GM21576 (cell line): ENCODE measurements around the gene PCBP4.

Experiments used
- ATAC-seq: cut with Tn5 transposase; IDR thresholded peaks from one replicate; pipeline ENCODE4 v1.9.1; 2021; ENCODE audit warnings: mild to moderate bottlenecking, moderate library complexity; ENCODE audit not compliant: unreplicated experiment

PCBP4 gene

DNA sequence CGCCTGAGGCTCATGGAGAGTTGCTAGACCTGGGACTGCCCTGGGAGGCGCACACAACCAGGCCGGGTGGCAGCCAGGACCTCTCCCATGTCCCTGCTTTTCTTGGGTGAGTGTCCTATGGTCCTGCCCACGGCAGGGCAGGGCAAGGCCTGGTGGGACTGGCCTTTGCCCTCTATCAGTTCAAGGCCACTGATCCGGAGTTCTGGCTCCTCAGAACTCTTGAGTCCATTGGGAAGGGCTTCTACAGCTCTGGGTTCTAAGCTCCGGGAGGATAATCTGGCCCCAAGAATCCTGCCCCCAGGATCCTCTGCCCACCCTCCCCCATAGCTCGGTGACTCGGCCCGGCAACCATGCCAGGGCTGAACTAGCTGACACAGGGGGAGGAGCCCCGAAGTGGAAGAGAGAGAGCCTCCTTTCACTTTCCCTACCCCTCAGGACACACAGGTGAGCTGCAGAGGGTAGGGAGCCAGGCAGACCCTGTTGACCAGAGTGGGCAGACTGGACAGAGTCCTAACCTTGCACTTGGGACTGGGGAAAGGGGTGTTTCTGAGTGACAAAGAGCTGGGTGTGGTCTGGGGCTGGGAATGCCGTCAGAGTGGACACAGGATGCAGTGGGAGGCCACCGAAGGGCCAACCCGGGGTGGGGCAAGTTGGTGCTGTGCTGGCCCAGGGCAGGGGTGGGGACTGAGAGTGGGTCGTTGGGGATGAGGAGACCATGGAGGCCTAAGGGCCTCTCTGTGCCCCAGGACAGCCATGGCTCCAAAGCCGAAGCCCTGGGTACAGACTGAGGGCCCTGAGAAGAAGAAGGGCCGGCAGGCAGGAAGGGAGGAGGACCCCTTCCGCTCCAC is 24.4 kb downstream of the PCBP4 start:
- ATAC-seq, result no peak

DNA sequence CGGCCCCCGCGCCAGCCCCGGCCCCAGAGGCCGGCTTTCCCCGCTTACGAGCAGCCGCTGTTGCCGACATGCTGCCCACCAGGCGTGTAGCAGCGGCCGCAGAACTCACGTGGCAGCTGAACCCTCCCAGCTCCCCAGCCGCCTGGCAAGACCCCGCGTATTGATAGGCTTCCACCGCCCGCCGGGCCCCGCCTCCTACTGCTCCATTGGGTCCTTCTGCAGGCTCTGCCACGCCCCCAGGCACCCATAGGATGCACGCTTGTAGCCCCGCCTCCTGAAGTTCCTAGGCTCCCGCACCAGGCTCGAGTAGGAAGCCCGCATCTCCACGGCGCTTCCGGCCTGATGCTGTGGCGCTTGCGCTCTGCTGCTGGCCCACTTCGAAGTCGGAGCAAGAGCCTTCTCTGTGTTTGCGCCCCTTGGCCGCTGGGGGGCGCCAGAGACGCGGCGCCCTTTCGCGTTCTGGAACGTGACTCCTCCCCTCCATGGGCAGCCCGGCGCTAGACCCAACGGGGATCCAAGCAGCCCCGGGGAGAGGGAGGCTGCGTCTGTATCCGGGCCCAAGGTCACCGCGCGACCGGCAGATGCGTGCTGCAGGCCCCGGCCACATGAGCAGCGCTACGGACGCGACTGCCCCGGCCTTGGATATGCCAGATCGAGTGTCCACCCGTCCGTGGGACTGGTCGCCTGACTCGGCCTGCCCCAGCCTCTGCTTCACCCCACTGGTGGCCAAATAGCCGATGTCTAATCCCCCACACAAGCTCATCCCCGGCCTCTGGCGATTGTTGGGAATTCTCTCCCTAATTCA is 25.3 kb downstream of the PCBP4 start, which contains the start of the genes PARP3 and RRP9:
TSS of gene PARP3 (plus strand) at position 566 of the 805 bp plus-strand sequence. CDS start 993 bp downstream, outside the sequence.
TSS of gene RRP9 (minus strand) at position 107 of the 805 bp plus-strand sequence. CDS start at position 70, 37 bp downstream.
- peak; percentile 90 for ATAC-seq

DNA sequence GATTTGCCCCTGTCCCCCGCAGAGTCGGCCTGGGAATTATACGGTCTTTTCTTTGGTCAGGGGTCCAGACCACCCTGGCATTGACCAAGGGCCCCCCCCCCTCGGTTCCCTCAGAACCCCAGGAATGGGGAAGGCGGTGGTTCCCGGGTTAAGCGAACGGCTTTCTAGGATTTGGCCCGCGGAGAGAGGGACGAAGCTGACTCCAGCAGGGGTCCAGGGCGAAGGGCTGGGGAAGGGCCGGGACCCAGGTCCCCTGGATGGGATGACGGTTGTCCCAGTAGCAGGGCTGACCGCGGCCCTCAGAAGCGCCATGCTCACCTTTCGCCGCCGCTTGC is 25.8 kb downstream of the PCBP4 start:
- no peak for ATAC-seq

DNA sequence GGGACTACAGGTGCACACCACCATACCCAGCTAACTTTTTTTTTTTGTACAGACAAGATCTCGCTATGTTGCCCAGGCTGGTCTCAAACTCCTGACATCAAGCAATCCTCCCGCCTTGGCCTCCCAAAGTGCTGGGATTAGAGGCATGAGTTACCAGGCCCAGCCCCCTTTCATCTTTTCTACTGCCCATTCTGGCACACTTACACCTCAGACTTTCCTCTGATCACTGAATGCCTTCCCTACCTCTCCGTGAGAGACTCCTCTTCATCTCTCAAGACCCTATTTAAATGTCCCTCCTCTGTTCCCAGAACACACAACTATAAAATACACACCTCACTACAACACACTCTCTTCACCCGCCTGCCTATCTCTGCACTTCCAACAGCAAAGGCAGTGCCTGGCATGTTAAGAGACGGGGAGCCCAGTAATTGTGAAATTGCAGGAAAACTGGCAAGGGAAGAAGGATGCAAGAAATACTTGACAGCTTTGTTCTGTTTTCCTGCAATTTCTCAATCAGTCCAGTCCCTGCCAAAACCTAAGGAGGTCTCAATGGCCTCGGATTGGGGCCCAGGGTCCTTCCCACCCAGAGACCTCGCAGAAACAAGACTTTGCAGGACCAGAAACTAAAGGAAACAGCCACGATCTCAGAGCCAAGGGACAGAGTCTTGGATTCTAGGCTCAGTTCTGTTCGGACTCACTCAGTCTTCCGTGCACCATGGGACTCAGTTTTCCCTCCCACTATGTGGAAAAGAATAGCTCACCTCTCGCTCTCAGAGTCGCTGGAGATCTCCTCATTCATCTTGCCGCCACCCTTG is 26.4 kb downstream of the PCBP4 start:
- ATAC-seq, result no peak

DNA sequence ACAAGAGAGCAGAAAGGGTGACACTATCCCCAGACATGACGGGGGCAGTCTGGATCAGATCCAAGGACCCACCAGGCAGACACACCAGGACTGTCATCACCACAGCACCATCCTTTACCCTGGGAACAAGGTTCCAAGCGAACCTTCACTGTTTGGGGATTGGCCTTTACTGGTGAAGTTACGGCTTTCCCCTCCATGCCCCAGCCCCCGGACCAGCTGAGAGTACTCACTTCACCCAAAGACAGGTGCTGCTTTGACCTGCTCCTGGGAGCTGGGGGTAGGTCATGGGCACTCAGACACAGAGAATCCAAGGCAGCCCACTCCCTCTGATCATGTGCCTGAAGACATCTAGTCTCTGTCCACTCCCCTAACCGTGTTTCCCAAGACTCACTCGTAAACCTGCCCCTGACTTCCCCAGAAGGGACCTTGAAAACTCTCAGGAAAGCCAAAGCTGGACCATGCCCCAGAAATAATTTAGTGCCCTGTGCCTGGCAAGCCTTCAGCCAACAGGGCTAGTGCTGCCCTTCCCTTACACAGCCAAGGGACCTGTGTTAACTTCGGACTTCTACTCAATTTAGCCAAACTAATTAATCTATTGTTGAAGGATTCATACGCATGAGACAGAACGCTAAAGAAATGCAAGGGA is 28.4 kb downstream of the PCBP4 start:
- no peak for ATAC-seq

DNA sequence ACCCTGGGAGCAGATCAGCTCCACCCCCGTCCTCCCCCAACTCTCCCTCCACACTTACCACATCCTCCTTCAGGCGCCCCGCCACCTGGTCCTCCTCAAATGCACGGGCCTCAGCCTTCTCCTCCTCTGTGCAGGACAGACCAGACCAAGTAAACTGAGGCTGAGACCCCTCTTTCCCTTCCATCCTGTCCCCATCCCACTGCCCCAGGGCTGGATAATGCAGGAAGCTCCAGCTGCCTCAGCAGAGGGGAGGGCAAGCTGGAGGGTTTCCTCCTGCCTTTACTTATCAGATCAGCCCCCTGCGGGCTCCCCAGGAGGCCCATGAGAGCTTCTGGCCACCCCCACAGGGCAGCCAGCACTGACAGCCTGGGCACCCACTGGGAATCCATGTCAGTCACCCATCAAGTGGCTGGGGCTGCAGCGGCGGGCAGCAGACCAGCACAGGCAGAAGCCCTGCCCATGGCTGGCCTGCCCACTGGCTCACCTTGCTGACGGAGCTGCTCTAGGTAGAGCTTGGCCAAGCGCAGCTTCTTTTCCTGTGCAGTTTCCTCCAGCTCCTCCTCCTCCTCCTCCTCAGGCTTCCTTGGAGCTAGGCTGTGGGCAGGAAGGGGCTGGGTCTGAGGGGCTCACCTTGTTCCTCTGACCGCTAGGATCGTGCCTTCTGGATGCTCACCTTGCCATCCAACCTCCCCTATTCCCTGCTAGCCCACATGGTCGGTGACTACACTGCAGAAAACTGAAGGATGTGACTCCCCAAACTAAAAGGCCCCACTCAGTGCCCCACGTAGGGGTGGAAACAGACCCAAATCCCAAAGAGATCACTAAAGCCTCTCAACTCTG is 29.4 kb downstream of the PCBP4 start:
- ATAC-seq, result no peak

DNA sequence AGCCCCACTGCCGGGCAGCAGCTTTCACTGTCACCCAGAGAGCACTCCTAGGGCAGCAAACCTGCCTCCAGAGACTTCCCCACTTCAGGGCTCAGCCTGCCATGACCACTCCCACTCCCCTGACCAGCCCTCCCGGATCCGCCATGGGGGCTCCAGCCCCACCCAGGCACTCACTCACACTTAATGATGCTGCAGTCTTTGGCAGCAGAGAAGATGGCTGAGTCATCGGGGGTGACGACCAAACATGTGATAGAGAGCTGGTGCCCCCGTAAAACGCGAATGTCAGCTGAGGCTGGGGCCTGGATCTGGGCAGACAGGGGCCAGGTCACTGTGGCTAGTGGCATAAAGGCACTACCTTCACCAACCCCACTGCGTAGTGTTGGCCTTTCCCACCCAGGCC is 30.2 kb downstream of the PCBP4 start:
- no peak for ATAC-seq

DNA sequence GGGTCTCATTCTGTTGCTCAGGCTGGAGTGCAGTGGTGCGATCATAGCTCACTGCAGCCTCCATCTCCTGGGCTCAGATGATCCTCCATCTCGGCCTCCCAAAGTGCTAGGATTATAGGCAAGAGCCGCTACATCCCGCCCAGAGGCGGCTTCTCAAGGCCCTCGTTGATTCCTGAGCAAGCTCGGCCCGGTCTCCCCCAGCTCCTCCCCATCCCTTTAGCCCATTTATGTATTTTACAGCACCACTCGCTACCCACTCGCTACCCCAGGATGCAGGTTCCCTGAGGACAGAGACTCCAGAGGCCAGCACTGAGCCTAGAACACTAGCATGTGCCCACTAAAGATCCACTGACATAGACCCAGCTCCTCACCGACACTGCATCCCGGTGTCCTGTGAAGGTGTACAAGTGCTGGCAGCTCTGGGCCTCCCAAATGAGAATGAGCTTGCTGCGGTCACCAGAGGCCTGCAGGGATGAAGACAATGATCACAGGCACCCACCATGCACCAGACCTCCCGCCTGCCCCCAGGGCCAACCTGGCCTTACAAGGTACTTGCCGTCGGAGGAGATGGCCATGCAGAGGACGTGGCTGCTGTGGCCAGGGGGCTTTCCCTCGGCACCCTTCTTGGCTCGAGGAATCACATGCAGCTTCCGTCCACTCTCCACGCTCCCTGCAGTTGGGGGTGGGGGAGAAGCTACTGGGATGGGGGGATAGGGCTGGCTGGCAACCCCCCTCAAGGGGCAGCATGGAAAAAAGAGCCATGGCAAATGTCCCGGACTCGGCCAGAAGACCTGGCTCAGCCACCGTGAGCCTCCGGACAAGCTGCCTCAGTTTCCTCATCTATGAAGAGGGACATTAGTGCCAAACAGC is 31.1 kb downstream of the PCBP4 start:
- ATAC-seq, result no peak

DNA sequence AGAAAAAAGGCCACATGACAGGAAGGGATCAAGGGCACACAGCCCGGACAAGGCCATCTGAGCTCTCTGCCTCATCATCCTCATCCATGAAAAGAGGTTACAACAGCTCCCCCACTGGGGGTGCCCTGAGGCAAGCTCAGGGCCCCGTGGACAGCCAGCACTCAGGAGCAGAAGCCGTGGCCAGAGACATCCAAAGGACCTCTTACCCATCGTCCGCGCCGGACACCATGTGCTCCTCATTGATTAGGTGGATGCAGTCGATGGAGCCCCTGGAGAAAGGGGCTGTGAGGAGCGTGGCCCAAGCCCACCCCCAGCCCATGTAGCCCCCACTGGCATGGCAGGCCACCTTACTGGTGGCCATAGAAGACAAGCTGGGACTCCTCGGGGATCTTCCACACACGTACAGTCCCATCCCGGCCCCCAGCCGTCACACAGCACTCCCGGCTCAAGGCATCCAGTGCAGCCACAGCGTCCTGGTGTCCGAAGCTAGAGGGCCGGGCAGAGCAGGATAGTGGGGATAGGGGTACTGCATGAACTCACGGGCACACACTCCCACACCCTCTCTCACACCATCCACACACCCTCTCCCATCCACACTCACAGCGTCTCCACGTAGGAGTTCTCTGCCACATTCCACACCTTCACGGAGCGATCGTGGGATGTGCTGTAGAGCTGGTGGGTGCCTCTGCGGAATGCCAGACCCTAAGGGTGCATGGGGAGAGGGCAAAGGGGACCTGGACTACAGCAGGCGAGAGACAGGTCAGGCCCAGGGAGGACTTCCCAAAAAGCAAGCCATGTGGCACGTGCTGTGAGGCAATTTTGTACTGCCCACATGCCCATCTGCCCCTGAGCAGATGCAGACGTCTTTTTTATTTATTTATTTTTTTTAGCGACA is 32.0 kb downstream of the PCBP4 start:
- no peak for ATAC-seq

DNA sequence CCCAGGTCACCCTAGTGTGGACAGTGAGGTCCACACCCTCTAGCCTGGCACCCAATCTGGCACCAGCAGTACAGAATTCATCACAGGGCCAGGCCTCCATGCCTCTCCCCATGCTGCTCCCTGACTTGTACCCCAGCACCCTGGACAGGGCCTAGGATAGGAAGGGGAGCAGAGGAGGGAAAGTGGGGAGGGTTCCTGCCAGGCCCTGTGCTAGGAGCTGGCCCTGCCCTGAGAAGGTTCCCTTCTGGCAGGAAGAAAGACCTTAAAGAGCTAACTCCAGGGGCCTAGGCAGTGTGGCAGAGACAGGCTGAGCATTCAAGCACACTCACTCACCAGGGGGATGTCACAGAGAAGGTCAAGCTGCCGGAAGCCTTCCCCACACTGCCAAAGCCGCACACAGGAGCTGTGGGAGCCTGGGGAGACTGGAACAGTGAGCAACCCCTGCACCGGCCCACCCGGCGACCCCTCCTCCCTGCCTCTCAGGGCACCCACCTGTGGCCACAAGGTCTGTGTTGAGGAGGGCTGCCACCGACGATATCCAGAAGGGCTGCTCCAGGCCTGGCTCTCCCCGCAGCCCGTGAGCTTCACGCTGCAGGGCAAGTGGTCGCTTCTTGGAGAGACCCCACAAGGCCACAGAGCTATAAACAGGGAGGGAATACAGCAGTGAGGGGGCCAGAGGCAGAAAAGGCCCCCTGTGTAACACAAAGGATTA is 33.0 kb downstream of the PCBP4 start:
- ATAC-seq, result no peak

DNA sequence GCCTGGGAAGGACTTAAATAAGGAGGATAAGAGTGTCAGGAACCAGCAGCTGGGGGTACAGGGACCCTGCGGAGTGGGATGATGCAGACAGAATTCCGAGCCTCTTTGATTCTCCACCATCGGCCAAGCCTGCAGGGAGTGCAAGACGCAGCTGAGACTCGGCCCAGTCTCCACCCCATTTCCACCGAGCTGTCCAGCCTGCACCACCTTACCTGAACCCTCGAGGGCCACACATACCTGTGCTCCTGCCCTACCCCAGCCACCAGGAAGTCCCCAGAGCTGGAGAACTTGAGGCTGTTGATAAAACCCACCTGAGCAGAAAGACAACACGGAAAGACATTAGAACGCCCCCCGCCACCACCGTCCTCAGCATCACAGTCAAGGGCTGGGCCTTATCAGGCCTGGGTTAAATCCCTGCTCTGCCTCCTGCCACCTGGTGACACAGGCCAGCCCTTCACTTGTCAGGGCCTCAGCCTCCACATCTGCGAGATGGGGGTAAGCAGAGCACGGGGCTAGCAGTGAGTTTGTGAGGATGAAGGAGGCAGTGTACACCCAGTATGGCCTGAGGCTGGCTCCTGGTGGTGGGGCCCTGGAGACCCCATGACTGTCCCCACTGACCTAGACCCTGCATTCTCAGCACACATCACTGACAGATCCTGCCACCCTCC is 33.6 kb downstream of the PCBP4 start:
- ATAC-seq, result no peak

DNA sequence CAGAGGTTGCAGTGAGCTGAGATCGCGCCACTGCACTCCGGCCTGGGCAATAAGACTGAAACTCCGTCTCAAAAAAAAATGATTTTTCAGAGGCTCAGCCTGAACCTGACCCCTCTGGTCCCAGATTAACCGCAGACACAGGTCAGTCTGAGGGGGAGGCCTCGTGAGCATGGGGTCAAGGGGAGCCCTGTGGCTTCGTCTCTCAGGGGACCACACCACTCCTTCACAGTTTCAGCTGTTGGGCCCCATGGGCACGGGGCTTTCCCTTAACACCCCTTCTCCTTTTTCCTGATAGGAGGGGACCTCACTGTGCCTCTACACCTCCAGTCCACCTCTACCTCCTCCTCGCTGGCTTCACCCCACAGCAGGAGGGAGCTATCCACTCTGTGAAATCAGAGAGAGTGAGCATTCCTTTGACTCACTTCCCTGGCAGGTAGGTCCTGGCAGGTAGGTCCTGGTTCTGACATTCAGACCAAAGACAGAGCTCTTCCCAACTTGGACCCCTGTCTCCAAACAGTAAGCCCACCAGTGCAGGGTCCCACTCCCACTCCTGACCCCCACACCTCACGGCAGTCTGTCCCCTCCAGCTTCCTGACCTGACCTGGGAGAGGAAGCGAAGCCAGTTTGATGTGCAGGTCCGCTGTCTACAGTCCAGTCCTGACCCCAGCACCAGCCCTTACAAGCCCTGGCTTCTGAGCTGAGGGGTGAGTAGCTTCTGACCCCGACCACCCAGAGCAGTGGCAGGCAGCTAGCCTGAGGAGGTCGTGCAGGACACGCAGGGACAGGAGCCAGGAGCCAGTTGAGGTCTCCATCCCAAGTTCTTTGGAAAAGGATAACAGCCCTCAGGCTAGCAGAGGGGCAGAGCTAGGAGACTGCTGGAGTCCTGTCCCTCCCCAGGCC is 34.5 kb downstream of the PCBP4 start:
- ATAC-seq, result no peak

DNA sequence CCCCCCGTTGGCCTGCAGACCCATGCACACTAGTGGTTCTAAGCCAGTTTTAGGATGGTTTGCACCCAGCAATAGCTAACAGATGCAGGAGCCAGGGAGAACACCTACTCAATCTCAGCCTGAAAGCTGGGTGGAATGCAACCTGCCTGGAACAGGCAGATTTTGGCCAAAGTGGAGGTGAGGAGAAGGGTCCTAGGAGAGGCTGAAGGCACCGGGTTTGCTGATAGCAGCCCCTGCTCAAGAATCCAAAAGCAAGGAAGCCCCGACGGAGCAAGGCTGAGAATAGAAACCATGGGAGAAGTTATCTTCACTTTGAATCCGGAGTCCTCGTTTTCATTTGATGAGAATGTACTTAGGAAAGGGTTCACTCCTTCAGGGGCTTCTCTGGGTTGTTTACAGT is 35.5 kb downstream of the PCBP4 start:
- no peak for ATAC-seq

DNA sequence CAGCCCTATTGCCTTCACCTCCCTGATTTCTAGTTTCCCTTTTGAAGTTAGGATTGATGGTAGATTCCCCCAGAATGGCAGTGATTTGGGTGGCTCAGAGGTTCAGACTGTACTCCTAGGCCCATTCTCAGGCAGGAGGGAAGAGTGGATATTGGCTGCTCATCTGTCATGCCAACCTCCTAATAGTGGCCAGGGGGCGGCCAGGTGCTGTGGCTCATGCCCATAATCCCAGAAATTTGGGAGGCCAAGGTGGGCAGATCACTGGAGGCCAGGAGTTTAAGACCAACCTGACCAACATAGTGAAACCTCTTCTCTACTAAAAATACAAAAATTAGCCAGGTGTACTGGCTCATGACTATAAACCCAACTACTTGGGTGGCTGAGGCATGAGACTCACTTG is 36.8 kb downstream of the PCBP4 start:
- ATAC-seq, result no peak

DNA sequence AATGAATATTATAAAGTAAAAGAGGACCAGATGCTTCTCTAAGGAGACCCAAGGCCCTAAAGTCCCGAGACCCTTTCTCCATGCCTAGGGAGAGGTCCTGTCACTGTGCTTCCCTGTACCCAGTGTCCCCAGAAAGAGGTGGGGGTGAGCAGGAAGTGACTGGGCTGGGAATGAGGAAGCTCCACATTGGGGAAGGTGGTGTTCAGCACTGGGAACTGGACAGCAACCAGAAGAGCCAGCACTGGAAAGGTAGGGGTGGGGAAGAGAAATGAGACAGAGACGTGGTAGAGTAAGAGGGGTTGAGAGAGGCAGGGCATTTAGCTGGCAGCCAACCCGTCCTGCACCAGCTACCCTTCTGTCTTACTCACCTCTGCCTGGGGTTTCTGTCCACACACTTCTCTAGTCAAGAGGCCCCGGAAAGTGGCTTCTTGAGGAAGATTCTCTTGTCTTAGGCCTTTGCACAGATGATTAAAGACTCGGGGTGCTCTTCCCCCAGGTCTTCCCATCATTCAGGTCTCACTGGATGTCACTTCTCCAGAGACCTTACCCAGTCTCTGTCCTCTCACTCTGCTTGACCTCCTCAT is 37.7 kb downstream of the PCBP4 start:
- ATAC-seq, result no peak
